ENCODE measurements around the gene MPV17L.
"Not testable (repeated sequence)": the region's sequence is repeated elsewhere in the genome, so short reads cannot be mapped to it uniquely, and the experiment has no call there.

Gene MPV17L

DNA sequence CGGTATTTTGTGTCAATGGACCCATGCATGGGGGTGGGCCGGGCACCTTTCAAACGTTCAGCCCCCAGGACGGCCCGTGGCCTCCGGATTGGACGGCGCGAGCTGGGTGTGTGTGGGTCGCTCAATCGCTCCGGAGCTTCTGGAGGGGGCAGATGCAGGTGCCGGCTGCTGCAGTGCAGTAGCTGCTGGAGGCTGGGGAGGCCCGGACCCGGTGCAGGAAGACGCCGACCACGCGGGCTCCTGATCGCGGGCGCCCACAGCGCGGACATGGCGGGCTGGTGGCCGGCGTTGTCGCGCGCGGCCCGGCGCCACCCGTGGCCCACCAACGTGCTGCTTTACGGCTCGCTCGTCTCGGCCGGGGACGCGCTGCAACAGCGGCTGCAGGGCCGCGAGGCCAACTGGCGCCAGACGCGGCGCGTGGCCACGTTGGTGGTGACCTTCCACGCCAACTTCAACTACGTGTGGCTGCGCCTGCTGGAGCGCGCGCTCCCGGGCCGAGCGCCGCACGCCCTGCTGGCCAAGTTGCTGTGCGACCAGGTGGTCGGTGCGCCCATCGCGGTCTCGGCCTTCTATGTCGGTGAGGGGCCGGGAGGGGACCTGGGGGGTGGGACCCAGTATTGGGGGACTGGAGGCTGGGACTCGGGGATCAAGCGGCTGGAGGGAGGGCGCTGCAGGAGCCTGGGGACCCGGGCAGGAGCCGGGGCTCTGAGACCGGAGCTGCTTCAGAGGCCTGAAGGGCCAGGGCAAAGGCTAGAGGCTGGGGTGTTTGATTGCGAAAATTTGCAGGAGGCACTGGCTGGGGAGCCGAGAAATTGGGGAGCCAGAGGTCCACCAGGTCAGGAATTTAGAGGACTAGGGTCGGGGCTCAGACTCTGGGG, at the start of gene MPV17L:
Gene MPV17L (plus strand): TSS at position 124 of the 878 bp plus-strand sequence. CDS start 144 bp downstream, at position 268.
- in situ Hi-C loops (cut with HindIII; ENCODE audit: low sequenced_read_pairs): not testable (repeated sequence)

GRCh38 chr16:15348721-15349120, 46.8 kb upstream of the MPV17L start:
- in situ Hi-C loops (cut with HindIII; ENCODE audit: low sequenced_read_pairs): not testable (repeated sequence)

GRCh38 chr16:15351251-15351650, 44.3 kb upstream of the MPV17L start:
- in situ Hi-C loops (cut with HindIII; ENCODE audit: low sequenced_read_pairs): not testable (repeated sequence)

- in situ Hi-C loops (cut with HindIII; ENCODE audit: low sequenced_read_pairs): not testable (repeated sequence)
Observed at GRCh38 chr16:15351745-15352144, 43.8 kb upstream of the MPV17L start.

DNA sequence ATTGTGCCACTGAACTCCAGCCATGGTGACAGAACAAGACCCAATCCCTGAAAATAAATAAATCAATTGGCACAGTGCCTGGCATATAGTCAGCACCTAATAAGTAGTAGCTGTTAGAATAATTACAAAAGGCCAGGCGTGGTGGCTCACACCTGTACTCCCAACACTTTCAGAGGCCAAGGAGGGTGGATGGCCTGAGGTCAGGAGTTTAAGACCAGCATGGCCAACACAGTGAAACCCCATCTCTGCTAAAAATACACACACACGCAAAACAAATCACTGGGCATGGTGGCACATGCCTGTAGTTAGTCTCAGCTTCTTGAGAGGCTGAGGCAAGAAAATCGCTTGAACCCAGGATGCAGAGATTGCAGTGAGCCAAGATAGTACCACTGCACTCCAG, 42.7 kb upstream of the MPV17L start:
- in situ Hi-C loops (cut with HindIII; ENCODE audit: low sequenced_read_pairs): not testable (repeated sequence)

DNA sequence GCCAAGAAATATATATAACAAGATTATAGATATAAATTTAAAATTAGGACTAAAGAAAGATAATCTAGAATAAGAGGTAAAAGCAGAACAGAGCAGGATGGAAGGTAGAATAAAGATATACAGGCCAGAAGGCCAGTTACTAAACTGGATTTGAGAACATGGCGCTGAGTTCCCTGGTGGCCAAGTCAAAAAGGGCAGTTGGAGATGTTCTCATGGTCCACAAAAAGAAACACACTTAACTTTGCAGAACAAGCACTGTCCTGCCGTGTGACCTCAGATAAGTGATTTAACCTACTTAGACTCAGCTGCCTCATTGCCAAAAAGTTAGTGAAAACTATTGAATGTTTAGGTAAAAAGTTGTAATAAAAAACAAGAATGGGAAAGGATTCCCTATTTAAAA, 40.7 kb upstream of the MPV17L start:
- in situ Hi-C loops (cut with HindIII; ENCODE audit: low sequenced_read_pairs): not testable (repeated sequence)

GRCh38 chr16:15357495-15357894, 38.1 kb upstream of the MPV17L start:
- in situ Hi-C loops (cut with HindIII; ENCODE audit: low sequenced_read_pairs): not testable (repeated sequence)

GRCh38 chr16:15378194-15378593, 17.4 kb upstream of the MPV17L start, which contains the start of gene NPIPA5:
TSS of gene NPIPA5 (minus strand) at chr16:15378294. CDS start at chr16:15378294, 0 bp downstream.
- in situ Hi-C loops (cut with HindIII; ENCODE audit: low sequenced_read_pairs): not testable (repeated sequence)

DNA sequence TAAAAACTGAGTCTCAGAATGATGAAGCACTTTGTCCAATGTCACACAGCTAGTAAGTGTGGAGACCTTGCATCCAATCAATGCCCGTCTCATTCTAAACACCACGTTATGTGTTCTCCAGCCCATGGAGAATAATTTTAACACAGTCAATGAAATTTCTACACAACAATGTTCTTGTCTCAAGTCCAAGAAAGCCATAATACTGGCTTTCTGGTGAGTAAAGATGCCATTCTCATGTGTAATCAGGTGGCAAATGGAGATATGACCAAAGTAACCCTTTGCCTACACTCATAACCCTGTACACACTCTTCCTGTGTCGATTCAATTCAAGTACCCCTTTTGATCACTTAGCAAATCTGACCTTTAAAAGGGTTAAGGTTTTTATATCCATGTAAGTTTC, 12.7 kb upstream of the MPV17L start:
- in situ Hi-C loops (cut with HindIII; ENCODE audit: low sequenced_read_pairs): not testable (repeated sequence)

GRCh38 chr16:15388060-15388459, 7.5 kb upstream of the MPV17L start:
- in situ Hi-C loops (cut with HindIII; ENCODE audit: low sequenced_read_pairs): not testable (repeated sequence)

DNA sequence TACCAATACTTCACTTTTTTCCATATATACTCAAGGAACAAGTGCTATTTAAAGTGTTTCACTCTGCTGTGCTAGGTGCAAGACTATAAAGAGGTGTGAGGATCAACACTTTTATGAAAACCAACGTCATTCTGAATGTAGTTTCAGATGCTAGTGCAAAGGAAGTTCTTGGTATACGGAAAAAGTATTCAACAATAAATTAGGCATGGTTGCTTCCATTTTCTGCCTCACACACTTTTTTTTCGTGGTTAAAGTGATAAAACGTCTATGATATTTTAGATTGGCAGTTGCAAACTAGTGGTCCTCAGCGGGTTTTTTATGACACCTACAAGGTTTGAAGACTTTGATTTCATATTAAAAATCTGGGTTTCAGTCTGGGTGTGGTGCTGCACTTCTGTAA, 5.6 kb upstream of the MPV17L start:
- in situ Hi-C loops (cut with HindIII; ENCODE audit: low sequenced_read_pairs): not testable (repeated sequence)

DNA sequence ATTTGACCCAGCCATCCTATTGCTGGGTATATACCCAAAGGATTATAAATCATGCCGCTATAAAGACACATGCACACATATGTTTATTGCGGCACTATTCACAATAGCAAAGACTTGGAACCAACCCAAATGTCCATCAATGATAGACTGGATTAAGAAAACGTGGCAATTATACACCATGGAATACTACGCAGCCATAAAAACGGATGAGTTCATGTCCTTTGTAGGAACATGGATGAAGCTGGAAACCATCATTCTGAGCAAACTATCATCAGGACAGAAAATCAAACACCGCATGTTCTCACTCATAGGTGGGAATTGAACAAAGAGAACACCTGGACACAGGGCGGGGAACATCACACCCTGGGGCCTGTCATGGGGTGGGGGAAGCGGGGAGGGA, 2.5 kb upstream of the MPV17L start:
- in situ Hi-C loops (cut with HindIII; ENCODE audit: low sequenced_read_pairs): not testable (repeated sequence)

- in situ Hi-C loops (cut with HindIII; ENCODE audit: low sequenced_read_pairs): not testable (repeated sequence)
Observed at GRCh38 chr16:15396509-15396829, 915 bp downstream of the MPV17L start.

DNA sequence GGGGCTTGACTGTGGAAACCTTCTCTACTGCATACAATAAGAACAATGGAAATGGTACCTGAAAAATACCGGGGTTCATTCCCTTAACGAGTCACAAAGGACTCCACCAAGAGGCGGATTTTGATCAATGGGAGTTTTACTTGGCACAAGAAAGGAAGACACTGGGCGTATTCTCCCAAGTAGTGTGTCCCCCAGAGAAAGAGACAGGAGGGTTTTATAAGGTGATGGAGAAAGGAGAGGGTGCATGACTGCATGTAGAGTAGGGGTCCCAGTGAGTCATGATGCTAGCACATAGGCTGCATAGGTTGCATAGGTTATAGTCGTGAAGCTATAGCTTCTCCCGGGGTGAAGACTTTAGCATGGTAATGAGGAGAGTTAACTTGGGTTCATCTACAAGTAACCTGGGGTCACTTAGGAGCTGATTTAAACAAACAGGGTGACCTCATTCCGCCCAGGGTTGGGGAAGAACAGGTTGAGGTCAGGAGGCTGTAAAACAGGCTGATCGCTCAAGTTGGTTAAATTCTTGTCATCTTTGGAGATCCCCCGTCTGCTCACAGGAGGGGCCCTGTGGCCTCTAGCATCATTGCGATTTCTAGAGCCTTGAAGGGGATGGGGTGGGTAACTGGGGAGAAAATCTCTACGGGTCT, 1.5 kb downstream of the MPV17L start:
- in situ Hi-C loops (cut with HindIII; ENCODE audit: low sequenced_read_pairs): no loop called here

DNA sequence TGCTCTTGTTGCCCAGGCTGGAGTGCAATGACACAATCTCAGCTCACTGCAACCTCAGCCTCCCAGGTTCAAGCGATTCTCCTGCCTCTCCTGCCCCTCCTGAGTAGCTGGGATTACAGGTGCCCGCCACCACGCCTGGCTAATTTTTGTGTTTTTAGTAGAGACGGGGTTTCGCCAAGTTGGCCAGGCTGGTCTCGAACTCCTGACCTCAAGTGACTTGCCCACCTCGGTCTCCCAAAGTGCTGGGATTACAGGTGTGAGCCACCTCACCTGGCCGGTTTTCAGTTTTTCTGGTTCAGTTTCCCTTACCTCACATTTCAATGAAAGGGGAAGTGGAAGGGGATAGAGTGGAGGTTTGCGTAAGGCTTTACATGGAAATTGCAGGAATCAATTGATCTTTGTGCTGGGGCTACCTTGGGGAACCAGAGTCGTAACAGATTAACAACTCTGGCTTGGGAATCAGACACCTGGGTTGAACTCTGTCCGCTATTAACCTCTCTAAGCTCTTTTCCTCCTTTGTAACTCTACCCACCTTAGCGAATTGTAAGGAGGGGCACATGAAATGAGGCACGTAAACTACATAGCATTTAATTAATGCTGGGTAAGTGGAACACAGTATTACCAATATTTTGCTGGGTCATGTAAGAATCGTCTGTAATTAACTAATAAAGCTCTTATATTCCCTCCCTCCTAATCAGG, 3.2 kb downstream of the MPV17L start:
- in situ Hi-C loops (cut with HindIII; ENCODE audit: low sequenced_read_pairs): no loop called here

DNA sequence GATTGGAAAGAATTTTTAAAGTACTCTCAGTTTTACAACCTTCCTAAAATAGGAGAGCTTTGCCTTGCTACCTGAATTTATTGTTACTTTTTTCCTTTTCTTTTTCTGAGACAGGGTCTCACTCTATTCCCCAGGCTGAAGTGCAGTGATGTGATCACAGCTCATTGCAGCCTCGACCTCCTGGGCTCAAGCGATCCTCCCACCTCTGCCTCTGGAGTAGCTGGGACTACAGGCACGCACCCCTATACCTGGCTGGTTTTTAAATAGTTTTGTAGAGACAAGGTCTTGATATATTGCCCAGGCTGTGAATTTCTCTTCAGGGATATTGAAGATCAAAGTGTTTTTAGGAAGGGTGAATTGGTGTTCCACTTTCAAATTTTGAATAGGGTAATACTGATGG, 3.8 kb downstream of the MPV17L start:
- in situ Hi-C loops (cut with HindIII; ENCODE audit: low sequenced_read_pairs): no loop called here

- in situ Hi-C loops (cut with HindIII; ENCODE audit: low sequenced_read_pairs): not testable (repeated sequence)
Observed at GRCh38 chr16:15400314-15400713, 4.8 kb downstream of the MPV17L start.

DNA sequence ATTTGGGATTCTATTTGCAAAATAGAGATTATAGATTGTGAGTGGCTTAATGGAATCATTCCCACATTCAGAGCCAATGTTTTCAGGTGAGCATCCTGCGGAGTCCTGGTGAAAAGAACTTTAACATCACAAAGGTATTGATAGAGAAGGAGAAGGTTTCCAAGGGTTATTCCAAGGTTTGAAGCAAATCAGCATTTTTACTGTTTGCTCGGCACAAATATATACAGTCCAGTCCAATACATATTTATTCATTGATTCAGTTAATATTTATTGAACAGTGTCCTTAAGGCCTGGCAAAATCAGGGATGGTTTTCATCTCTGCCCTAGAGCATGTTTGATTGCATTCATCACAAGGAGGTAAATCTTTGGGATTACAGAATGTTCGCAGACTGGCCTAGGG, 6.4 kb downstream of the MPV17L start:
- in situ Hi-C loops (cut with HindIII; ENCODE audit: low sequenced_read_pairs): no loop called here

DNA sequence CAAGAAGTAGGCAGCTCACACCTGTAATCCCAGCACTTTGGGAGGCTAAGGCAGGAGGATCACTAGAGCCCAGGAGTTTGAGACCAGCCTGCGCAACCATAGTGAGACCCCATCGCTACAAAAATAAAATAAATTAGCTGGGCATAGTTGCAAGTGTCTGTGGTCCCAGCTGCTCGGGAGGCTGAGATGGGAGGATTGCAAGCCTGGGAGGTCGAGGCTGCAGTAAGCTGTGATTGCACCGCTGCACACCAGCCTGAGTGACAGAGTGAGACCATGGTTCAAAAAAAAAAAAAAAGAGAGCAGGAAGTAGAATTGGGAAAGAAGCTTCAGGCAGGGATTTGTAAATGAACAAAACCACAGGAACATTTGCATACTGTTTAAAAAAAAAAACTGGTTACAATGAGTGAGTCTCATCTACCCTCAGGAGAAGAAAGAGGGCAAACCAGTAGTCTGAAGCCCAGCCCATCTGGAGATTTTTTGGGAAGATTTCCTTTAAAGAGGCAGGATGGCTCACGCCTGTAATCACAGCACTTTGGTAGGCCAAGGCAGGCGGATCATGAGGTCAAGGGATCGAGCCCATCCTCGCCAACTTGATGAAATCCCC, 7.9 kb downstream of the MPV17L start:
- in situ Hi-C loops (cut with HindIII; ENCODE audit: low sequenced_read_pairs): no loop called here

- in situ Hi-C loops (cut with HindIII; ENCODE audit: low sequenced_read_pairs): not testable (repeated sequence)
Observed at GRCh38 chr16:15404091-15404490, 8.5 kb downstream of the MPV17L start.

GRCh38 chr16:15404792-15405191, 9.2 kb downstream of the MPV17L start:
- in situ Hi-C loops (cut with HindIII; ENCODE audit: low sequenced_read_pairs): no loop called here

All from DLD1 (cell line).